ENCODE data around the gene SRGN. TPM values are rescaled to one million over a fixed set of nuclear protein-coding genes. Genes with fewer than 3 reads are reported as not detected.
A peak's percentile ranks its signal among the peaks of the same experiment; 100 is the strongest.
"Not testable (repeated sequence)": the region's sequence is repeated elsewhere in the genome, so short reads cannot be mapped to it uniquely, and the experiment has no call there.

Gene SRGN
- total and polyA plus RNA-seq, 2 donors (not counting 1 experiment from before 2014, with no cell fraction given) = 83.9 to 363 TPM

GRCh38 chr10:69130251-69130650, 42.3 kb downstream of the SRGN start:
- Histone ChIP-seq H3K27ac (ENCODE audit: insufficient read depth, low read length) (no peak overlapping the region), H3K4me2 (ENCODE audit: extremely low read depth, insufficient read depth, low read length) (no peak overlapping the region), H3K4me3 (replicated peaks in 1 of 4; ENCODE audit: control extremely low read depth in 1 of 4, insufficient read depth in 1 of 4, low read depth in 3 of 4, low read length in 4 of 4) (no peak overlapping the region), H3K36me3 (ENCODE audit: control insufficient read depth, insufficient read depth, low read length) (no peaks in the 10 kb centered on the region), H4K20me1 (ENCODE audit: control insufficient read depth, extremely low read depth, insufficient read depth, low read length) (no peaks in the 10 kb centered on the region), H3K9ac (ENCODE audit: insufficient read depth, low read length) (no peak overlapping the region), H3K79me2 (ENCODE audit: control insufficient read depth, insufficient read depth, low read length) (peaks cover 69% of the 10 kb centered on the region), H3K9me3 (ENCODE audit: control insufficient read depth, insufficient read depth, low read depth, low read length) (no peaks in the 10 kb centered on the region), H3K4me1 (ENCODE audit: control insufficient read depth, extremely low read depth, insufficient read depth, low read length) (no peaks in the 10 kb centered on the region), H3K27me3 (ENCODE audit: control insufficient read depth, insufficient read depth, low read length) (no peaks in the 10 kb centered on the region), H2AFZ (ENCODE audit: low read length) (no peak overlapping the region)
- TF ChIP-seq EZH2 (IDR thresholded peaks at IDR 0.05; ENCODE audit: low read length, missing control alignments) (no peak), CTCF (conservative IDR thresholded peaks at IDR 0.05 in 1 of 2, IDR thresholded peaks at IDR 0.05 in 1 of 2; ENCODE audit: low read depth in 1 of 2, low read length in 2 of 2) (no peak)
- peak in 1 of 2 donors; percentile 48 for DNase-seq (ENCODE audit: low read depth in 2 of 2)

- no peak for TF ChIP-seq EZH2 (IDR thresholded peaks at IDR 0.05; ENCODE audit: low read length, missing control alignments)
- H3K27ac ChIP-seq (ENCODE audit: insufficient read depth, low read length) = no peak overlapping the region
- no peak overlapping the region for H3K4me3 ChIP-seq (replicated peaks in 1 of 4; ENCODE audit: control extremely low read depth in 1 of 4, insufficient read depth in 1 of 4, low read depth in 3 of 4, low read length in 4 of 4)
- H2AFZ ChIP-seq (ENCODE audit: low read length) = no peak overlapping the region
- no peaks in the 10 kb centered on the region for H3K9me3 ChIP-seq (ENCODE audit: control insufficient read depth, insufficient read depth, low read depth, low read length)
- no peak overlapping the region for H3K9ac ChIP-seq (ENCODE audit: insufficient read depth, low read length)
- no peak for DNase-seq (ENCODE audit: low read depth in 2 of 2)
- no peaks in the 10 kb centered on the region for H3K27me3 ChIP-seq (ENCODE audit: control insufficient read depth, insufficient read depth, low read length)
- peaks cover 3% of the 10 kb centered on the region for H3K36me3 ChIP-seq (ENCODE audit: control insufficient read depth, insufficient read depth, low read length)
- H4K20me1 ChIP-seq (ENCODE audit: control insufficient read depth, extremely low read depth, insufficient read depth, low read length) = no peaks in the 10 kb centered on the region
- no peak overlapping the region for H3K4me2 ChIP-seq (ENCODE audit: extremely low read depth, insufficient read depth, low read length)
- peaks cover 41% of the 10 kb centered on the region for H3K79me2 ChIP-seq (ENCODE audit: control insufficient read depth, insufficient read depth, low read length)
- no peaks in the 10 kb centered on the region for H3K4me1 ChIP-seq (ENCODE audit: control insufficient read depth, extremely low read depth, insufficient read depth, low read length)
These were observed 52.1 kb downstream of the SRGN start for GRCh38 chr10:69139961-69140360.

- Histone ChIP-seq H4K20me1 (ENCODE audit: control insufficient read depth, extremely low read depth, insufficient read depth, low read length) (no peaks in the 10 kb centered on the region), H3K79me2 (ENCODE audit: control insufficient read depth, insufficient read depth, low read length) (peaks cover 44% of the 10 kb centered on the region)
- DNase-seq (ENCODE audit: low read depth in 2 of 2) = no peak
These were observed 53.4 kb downstream of the SRGN start for GRCh38 chr10:69141304-69141703.

GRCh38 chr10:69142074-69142473, 54.2 kb downstream of the SRGN start:
- H3K79me2 ChIP-seq (ENCODE audit: control insufficient read depth, insufficient read depth, low read length) = peaks cover 45% of the 10 kb centered on the region
- H4K20me1 ChIP-seq (ENCODE audit: control insufficient read depth, extremely low read depth, insufficient read depth, low read length); DNase-seq (ENCODE audit: low read depth in 2 of 2); H3K27me3 ChIP-seq (ENCODE audit: control insufficient read depth, insufficient read depth, low read length); H3K4me1 ChIP-seq (ENCODE audit: control insufficient read depth, extremely low read depth, insufficient read depth, low read length); H3K36me3 ChIP-seq (ENCODE audit: control insufficient read depth, insufficient read depth, low read length); H3K9me3 ChIP-seq (ENCODE audit: control insufficient read depth, insufficient read depth, low read depth, low read length); H2AFZ ChIP-seq (ENCODE audit: low read length); H3K4me3 ChIP-seq (replicated peaks in 1 of 4; ENCODE audit: control extremely low read depth in 1 of 4, insufficient read depth in 1 of 4, low read depth in 3 of 4, low read length in 4 of 4); H3K27ac ChIP-seq (ENCODE audit: insufficient read depth, low read length); H3K9ac ChIP-seq (ENCODE audit: insufficient read depth, low read length); H3K4me2 ChIP-seq (ENCODE audit: extremely low read depth, insufficient read depth, low read length): not testable (repeated sequence)

More at GRCh38 chr10:69141304-69141703, 53.4 kb downstream of the SRGN start:
- no peak overlapping the region for H3K27ac ChIP-seq (ENCODE audit: insufficient read depth, low read length)
- no peaks in the 10 kb centered on the region for H3K27me3 ChIP-seq (ENCODE audit: control insufficient read depth, insufficient read depth, low read length)
- H3K36me3 ChIP-seq (ENCODE audit: control insufficient read depth, insufficient read depth, low read length) = peaks cover 3% of the 10 kb centered on the region
- H3K4me1 ChIP-seq (ENCODE audit: control insufficient read depth, extremely low read depth, insufficient read depth, low read length) = no peaks in the 10 kb centered on the region
- no peak overlapping the region for H3K4me2 ChIP-seq (ENCODE audit: extremely low read depth, insufficient read depth, low read length)
- H2AFZ ChIP-seq (ENCODE audit: low read length) = no peak overlapping the region
- H3K4me3 ChIP-seq (replicated peaks in 1 of 4; ENCODE audit: control extremely low read depth in 1 of 4, insufficient read depth in 1 of 4, low read depth in 3 of 4, low read length in 4 of 4) = no peak overlapping the region
- no peak overlapping the region for H3K9ac ChIP-seq (ENCODE audit: insufficient read depth, low read length)
- TF ChIP-seq EZH2 (IDR thresholded peaks at IDR 0.05; ENCODE audit: low read length, missing control alignments) (no peak), CTCF (conservative IDR thresholded peaks at IDR 0.05 in 1 of 2, IDR thresholded peaks at IDR 0.05 in 1 of 2; ENCODE audit: low read depth in 1 of 2, low read length in 2 of 2) (no peak)
- H3K9me3 ChIP-seq (ENCODE audit: control insufficient read depth, insufficient read depth, low read depth, low read length) = no peaks in the 10 kb centered on the region
